WI38 (cell line): ENCODE results near the gene STARD5.

ENCODE experiments used
- H3K4me3 ChIP-seq: 2 replicates; pipeline ENCODE4 v1.5.1; 2011; ENCODE audit warnings: low read depth, mild to moderate bottlenecking, control low read depth, low read length
- CTCF ChIP-seq: IDR thresholded peaks from 2 replicates; pipeline ENCODE4 v1.5.1; 2012; ENCODE audit warnings: low read depth, mild to moderate bottlenecking, control low read depth, low read length

Gene STARD5

GRCh38 chr15:81310480-81310879, 13.5 kb downstream of the STARD5 start:
- no peak for TF ChIP-seq CTCF
- no peak overlapping the region for H3K4me3 ChIP-seq

- TF ChIP-seq CTCF, result no peak
- H3K4me3 ChIP-seq, result no peak overlapping the region
Measured at GRCh38 chr15:81309647-81310450, 14.1 kb downstream of the STARD5 start.

GRCh38 chr15:81308260-81308659, 15.7 kb downstream of the STARD5 start:
- no peak overlapping the region for H3K4me3 ChIP-seq
- no peak for TF ChIP-seq CTCF

DNA sequence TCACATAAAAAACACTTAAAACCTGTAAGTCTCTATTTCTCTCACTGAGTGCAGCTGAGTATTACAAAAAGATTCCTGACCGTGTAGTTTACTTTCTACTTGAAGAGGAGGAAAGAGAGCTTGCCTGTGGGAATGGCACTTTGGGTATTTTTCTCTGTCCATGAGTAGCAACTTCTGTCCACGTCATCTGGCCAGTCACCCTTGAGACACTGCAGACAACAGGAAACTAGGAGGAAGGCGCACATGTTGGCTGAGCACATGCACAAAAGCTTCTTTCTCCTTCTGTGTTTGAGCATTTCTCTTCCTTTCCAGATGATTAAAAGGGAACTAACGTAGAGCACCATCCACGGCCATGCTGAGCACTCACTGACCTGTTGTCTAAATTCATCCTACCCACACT, 19.7 kb downstream of the STARD5 start:
- TF ChIP-seq CTCF, result no peak
- no peak overlapping the region for H3K4me3 ChIP-seq

GRCh38 chr15:81303244-81304225, 20.4 kb downstream of the STARD5 start:
- no peak overlapping the region for H3K4me3 ChIP-seq
- no peak for TF ChIP-seq CTCF

DNA sequence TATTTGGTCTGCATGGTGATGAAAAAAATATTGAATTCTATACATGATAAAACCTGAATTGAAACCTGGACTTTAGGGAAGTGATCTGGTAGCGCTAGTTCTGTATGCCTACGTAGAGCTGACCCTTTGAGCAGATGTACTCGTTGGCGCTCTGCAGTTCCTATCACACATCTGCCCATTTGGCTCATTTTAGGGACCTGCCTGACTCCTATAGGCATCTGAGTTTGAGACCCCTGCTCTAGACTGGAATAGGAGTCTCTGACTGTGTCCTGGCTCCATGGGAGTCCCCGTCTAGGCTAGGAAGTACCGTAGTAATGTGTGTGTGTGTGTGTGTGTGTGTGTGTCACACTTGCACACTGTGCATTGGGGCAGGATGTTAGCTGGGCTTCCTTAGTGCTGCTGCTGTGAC, 21.2 kb downstream of the STARD5 start:
- TF ChIP-seq CTCF, result no peak
- no peak overlapping the region for H3K4me3 ChIP-seq
